DND-41 (cell line): Measurements from ENCODE around the gene PAIP2.
"Not testable (repeated sequence)": the region's sequence is repeated elsewhere in the genome, so short reads cannot be mapped to it uniquely, and the experiment has no call there.

Experiments
- ATAC-seq: fragments of 200-7000 bp; cut with Tn5 transposase; 3 replicates; pipeline ENCODE4 v1.9.1; 2021; ENCODE audit warnings: low read depth; ENCODE audit not compliant: insufficient read depth
- DNase-seq: peaks from one replicate; pipeline ENCODE4 v3.0.0-alpha.2; 2020
- H2AFZ ChIP-seq: 2 replicates; pipeline ENCODE4 v1.6.0; 2012; ENCODE audit warnings: low read depth, low read length
- H3K27ac ChIP-seq: 2 replicates; pipeline ENCODE4 v1.5.1; 2012; ENCODE audit warnings: low read length, inconsistent platforms
- H3K27me3 ChIP-seq: fragments of 200-600 bp; sonication (generic); 2 replicates; pipeline ENCODE4 v1.6.0; 2012; ENCODE audit warnings: low read length, mild to moderate bottlenecking, inconsistent platforms; ENCODE audit not compliant: insufficient read depth, poor library complexity
- H3K36me3 ChIP-seq: 2 replicates; pipeline ENCODE4 v1.5.1; 2012; ENCODE audit warnings: low read length, inconsistent platforms; ENCODE audit not compliant: insufficient read depth
- H3K4me1 ChIP-seq: 2 replicates; pipeline ENCODE4 v1.5.1; 2012; ENCODE audit warnings: mild to moderate bottlenecking, low read length; ENCODE audit not compliant: insufficient read depth
- H3K4me2 ChIP-seq: 2 replicates; pipeline ENCODE4 v1.6.0; 2012; ENCODE audit warnings: mild to moderate bottlenecking, moderate library complexity, low read length, inconsistent platforms; ENCODE audit not compliant: insufficient read depth
- H3K4me3 ChIP-seq, 2 experiments: fragments of 200-600 bp in 1 of 2; shearing (Covaris generic) in 1 of 2; 2 replicates each; pipeline ENCODE4 v1.5.1; 2012 to 2016; ENCODE audit warnings: inconsistent platforms in 2 of 2, low read length in 2 of 2, mild to moderate bottlenecking in 2 of 2, low read depth in 1 of 2, moderate library complexity in 1 of 2
- H3K79me2 ChIP-seq: 2 replicates; pipeline ENCODE4 v1.6.0; 2012; ENCODE audit warnings: low read length, inconsistent platforms; ENCODE audit not compliant: insufficient read depth
- H3K9ac ChIP-seq: 2 replicates; pipeline ENCODE4 v1.6.0; 2012; ENCODE audit warnings: low read depth, mild to moderate bottlenecking, inconsistent platforms, low read length, moderate library complexity
- H3K9me3 ChIP-seq: 2 replicates; pipeline ENCODE4 v1.5.1; 2012; ENCODE audit warnings: low read length, moderate library complexity, mild to moderate bottlenecking, inconsistent platforms; ENCODE audit not compliant: insufficient read depth, severe bottlenecking
- H4K20me1 ChIP-seq: 2 replicates; pipeline ENCODE4 v1.6.0; 2012; ENCODE audit warnings: low read length; ENCODE audit not compliant: insufficient read depth
- CTCF ChIP-seq: IDR thresholded peaks from 2 replicates; pipeline ENCODE4 v1.5.1; 2012; ENCODE audit warnings: borderline replicate concordance, low read length, moderate library complexity, mild to moderate bottlenecking; ENCODE audit not compliant: poor library complexity, severe bottlenecking; ENCODE audit errors: extremely low read depth
- EZH2 ChIP-seq: IDR thresholded peaks from 3 replicates; pipeline ENCODE4 v1.6.1; 2012; ENCODE audit warnings: borderline replicate concordance, low read depth, mild to moderate bottlenecking, moderate library complexity, low read length, inconsistent platforms; ENCODE audit not compliant: severe bottlenecking

PAIP2 gene

GRCh38 chr5:139306197-139306596 is 35.5 kb upstream of the PAIP2 start:
- ATAC-seq, result no peak
- H3K4me3 ChIP-seq, result no peak overlapping the region
- no peak overlapping the region for H3K9ac ChIP-seq
- no peak for DNase-seq
- peaks cover 37% of the 10 kb centered on the region for H3K4me1 ChIP-seq
- H3K4me2 ChIP-seq, result no peak overlapping the region
- no peaks in the 10 kb centered on the region for H3K9me3 ChIP-seq
- peaks cover 30% of the 10 kb centered on the region; the same call in 1 of the 2 replicates for H3K36me3 ChIP-seq
- H3K27me3 ChIP-seq, result no peaks in the 10 kb centered on the region
- H2AFZ ChIP-seq, result no peak overlapping the region
- peaks cover 99% of the 10 kb centered on the region for H4K20me1 ChIP-seq
- H3K27ac ChIP-seq, result no peak overlapping the region
- no peak for TF ChIP-seq EZH2
- H3K79me2 ChIP-seq, result peaks cover 100% of the 10 kb centered on the region

GRCh38 chr5:139306628-139307379 is 34.9 kb upstream of the PAIP2 start:
- Histone ChIP-seq H4K20me1 (peaks cover 98% of the 10 kb centered on the region), H3K4me1 (peaks cover 31% of the 10 kb centered on the region), H3K9me3 (no peaks in the 10 kb centered on the region), H3K27ac (no peak overlapping the region), H3K4me2 (peak overlapping the region; percentile 26; the same call in 1 of the 2 replicates), H3K79me2 (peaks cover 100% of the 10 kb centered on the region), H2AFZ (no peak overlapping the region), H3K36me3 (peaks cover 29% of the 10 kb centered on the region; the same call in 1 of the 2 replicates), H3K27me3 (no peaks in the 10 kb centered on the region), H3K9ac (no peak overlapping the region), H3K4me3 (no peak overlapping the region)
- DNase-seq (no peak), ATAC-seq (no peak)
- no peak for TF ChIP-seq CTCF
- no peak for TF ChIP-seq EZH2

- Histone ChIP-seq H3K4me3 (no peak overlapping the region), H3K4me2 (no peak overlapping the region), H3K9ac (no peak overlapping the region), H4K20me1 (peaks cover 98% of the 10 kb centered on the region), H3K9me3 (no peaks in the 10 kb centered on the region), H3K27me3 (no peaks in the 10 kb centered on the region), H3K4me1 (peaks cover 16% of the 10 kb centered on the region), H3K36me3 (peaks cover 43% of the 10 kb centered on the region), H3K27ac (no peak overlapping the region), H3K79me2 (peaks cover 100% of the 10 kb centered on the region), H2AFZ (no peak overlapping the region)
- DNase-seq (no peak), ATAC-seq (no peak)
- TF ChIP-seq EZH2, result no peak
- no peak for TF ChIP-seq CTCF
Observed at GRCh38 chr5:139308797-139309196, 32.9 kb upstream of the PAIP2 start.

GRCh38 chr5:139310715-139311186 is 30.9 kb upstream of the PAIP2 start:
- H4K20me1 ChIP-seq, result peaks cover 97% of the 10 kb centered on the region

More at GRCh38 chr5:139310715-139311186, 30.9 kb upstream of the PAIP2 start:
- Histone ChIP-seq H3K36me3 (peaks cover 62% of the 10 kb centered on the region), H3K79me2 (peaks cover 100% of the 10 kb centered on the region)
- not testable (repeated sequence) for H3K4me3 ChIP-seq, H3K27ac ChIP-seq, DNase-seq, H3K4me1 ChIP-seq, ATAC-seq, H3K9me3 ChIP-seq, H3K9ac ChIP-seq, H3K27me3 ChIP-seq, H3K4me2 ChIP-seq, H2AFZ ChIP-seq
